Spleen (tissue), 11 donors: ENCODE results near the gene ALDH4A1. TPM values are rescaled to one million over a fixed set of nuclear protein-coding genes. Genes with fewer than 3 reads are reported as not detected.

Source experiments
- DNase-seq: peaks from one replicate; pipeline ENCODE4 v3.0.0-alpha.2; 2020
- H3K27ac ChIP-seq, 8 donors: fragments of 200-600 bp; sonication (generic) in 7 of 8; 1 replicate in 4 of 8; 2 replicates in 4 of 8; pipeline versions ENCODE4 v1.5.0 to v1.8.0; 2016 to 2021; ENCODE audit warnings: inconsistent platforms in 4 of 8, mild to moderate bottlenecking in 4 of 8, moderate library complexity in 1 of 8
- H3K27me3 ChIP-seq, 7 donors: fragments of 200-600 bp; sonication (generic) in 6 of 7; replicated peaks in 1 of 7; 1 replicate in 4 of 7; 2 replicates in 3 of 7; pipeline versions ENCODE4 v1.5.0 to v1.8.0; 2016 to 2021; ENCODE audit warnings: inconsistent platforms in 3 of 7, mild to moderate bottlenecking in 1 of 7
- H3K36me3 ChIP-seq, 6 donors: fragments of 200-600 bp; sonication (generic) in 5 of 6; 1 replicate in 4 of 6; 2 replicates in 2 of 6; pipeline versions ENCODE4 v1.5.0 to v1.8.0; 2016 to 2021; ENCODE audit warnings: inconsistent platforms in 2 of 6
- H3K4me1 ChIP-seq, 6 donors: fragments of 200-600 bp; sonication (generic) in 5 of 6; 1 replicate in 3 of 6; 2 replicates in 3 of 6; pipeline versions ENCODE4 v1.5.0 to v1.8.0; 2016 to 2021; ENCODE audit warnings: inconsistent platforms in 3 of 6
- H3K4me3 ChIP-seq, 8 donors: fragments of 200-600 bp; sonication (generic) in 7 of 8; 1 replicate in 4 of 8; 2 replicates in 4 of 8; pipeline versions ENCODE4 v1.5.0 to v1.8.0; 2016 to 2021; ENCODE audit warnings: inconsistent platforms in 4 of 8, mild to moderate bottlenecking in 4 of 8, moderate library complexity in 2 of 8
- H3K9me3 ChIP-seq, 8 donors: fragments of 200-600 bp; sonication (generic) in 7 of 8; 1 replicate in 4 of 8; 2 replicates in 4 of 8; pipeline versions ENCODE4 v1.5.0 to v1.8.0; 2016 to 2021; ENCODE audit warnings: inconsistent platforms in 4 of 8
- CTCF ChIP-seq, 11 experiments: fragments of 200-600 bp in 7 of 11; fragments of 450-650 bp in 4 of 11; sonication (generic) in 4 of 11; IDR thresholded peaks in 8 of 11; conservative IDR thresholded peaks in 3 of 11; 1 replicate in 7 of 11; 2 replicates in 4 of 11; pipeline versions ENCODE4 v1.4.0 to v1.8.0; 2016 to 2021; ENCODE audit warnings: antibody characterized with exemption in 11 of 11, inconsistent platforms in 4 of 11, mild to moderate bottlenecking in 1 of 11
- POLR2A ChIP-seq, 3 donors: fragments of 450-650 bp; IDR thresholded peaks; one replicate each; pipeline ENCODE4 v1.5.1; 2017; ENCODE audit warnings: antibody characterized with exemption in 3 of 3, mild to moderate bottlenecking in 1 of 3
- POLR2AphosphoS5 ChIP-seq, 3 donors: sonication (generic); formaldehyde crosslinking; IDR thresholded peaks; one replicate each; pipeline ENCODE4 v1.5.1; 2017; ENCODE audit warnings: antibody characterized with exemption in 3 of 3
- WGBS, 5 donors: extraction: QIAGEN DNeasy Blood & Tissue Kit in 3 of 5; methylation state at CpG; one replicate each; pipeline versions ENCODE4 v1.1.5 to v1.1.7; 2013 to 2018; 5-methylcytosine and 5-hydroxymethylcytosine counted together
- intact Hi-C: fragments of 100-400 bp; cut with DNase I; formaldehyde crosslinking; loops from one replicate; pipeline ENCODE4 v1.15.0; 2023; ENCODE audit warnings: low total_unique reads
- polyA plus RNA-seq, 3 donors: library from polyadenylated mRNA; stranded (reverse); fragments of 200-250 nt; gene quantifications; one replicate each; pipeline ENCODE4 v1.2.1, GENCODE V29; 2013
- total RNA-seq, 7 donors: library from RNA; depleted of rRNA in 3 of 7; stranded (reverse); fragments of >200 nt in 3 of 7; fragmentation: NEBNext Ultra II Directional in 4 of 7; extraction: Animal tissue kit (Norgen Biotek cat#: 25700) in 4 of 7; gene quantifications; one replicate each; pipeline versions ENCODE4 v1.1.0 to v1.2.1, GENCODE V29; 2016 to 2021
- donor health status: healthy with polysubstance abuse.
- donor health status: DM: no; HTN: no; CAD: no; lungs with moderate emphysema.
- donor health status: DM: no; HTN: no; CAD: no.
- donor health status: Bipolar disorder and iron deficiency.
- donor health status: healthy.
- donor health status: DM: no; HTN: no; CAD: no.
- donor health status: DM: yes; HTN: yes; CAD: no.

The ALDH4A1 gene
- total and polyA plus RNA-seq, 10 donors = 3.5 to 11.2 (median 8.0) TPM

DNA sequence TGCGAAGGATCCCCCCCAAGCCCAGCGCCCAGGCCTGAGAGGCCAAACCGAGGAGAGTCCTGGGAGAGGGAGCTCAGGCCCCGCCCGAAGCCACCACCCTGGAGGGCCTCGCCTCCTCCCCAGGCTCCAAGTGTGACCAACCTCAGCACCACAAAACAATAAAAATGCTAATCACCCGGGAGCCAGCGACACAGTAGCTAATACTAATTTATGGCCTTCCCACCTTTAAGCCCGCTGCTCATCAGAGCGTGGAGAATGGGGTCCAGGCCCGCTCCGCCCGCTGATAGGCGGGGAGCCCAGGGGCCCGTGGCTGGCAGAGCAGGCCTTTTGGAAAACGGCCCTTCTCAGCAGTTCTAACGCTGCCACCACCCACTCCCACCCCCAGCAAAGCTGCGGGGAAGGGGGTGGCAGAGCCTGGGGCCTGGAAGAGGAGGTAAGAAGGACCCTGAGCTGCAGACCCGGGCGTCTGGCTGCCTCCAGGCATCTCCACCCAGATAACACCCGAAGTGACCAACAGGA, 22.5 kb downstream of the ALDH4A1 start:
- no peak overlapping the region for H3K4me3 ChIP-seq
- H3K4me1 ChIP-seq = peaks cover 0 to 7% (median 0%) of the 10 kb centered on the region in 6 donors
- intact Hi-C loops = no loop called here
- H3K27me3 ChIP-seq = no peaks in the 10 kb centered on the region
- TF ChIP-seq CTCF (IDR thresholded peaks at IDR 0.05 in 8 of 11, conservative IDR thresholded peaks at IDR 0.05 in 3 of 11) (no peak), POLR2AphosphoS5 (IDR thresholded peaks at IDR 0.05) (no peak)
- peaks cover 0 to 81% (median 11%) of the 10 kb centered on the region in 6 donors for H3K36me3 ChIP-seq
- DNase-seq = no peak
- WGBS, 5 donors = 77 to 89% (median 87%) methylated on average over 18 to 21 of the region's 21 CpGs
- H3K9me3 ChIP-seq = no peaks in the 10 kb centered on the region
- H3K27ac ChIP-seq = no peak overlapping the region

DNA sequence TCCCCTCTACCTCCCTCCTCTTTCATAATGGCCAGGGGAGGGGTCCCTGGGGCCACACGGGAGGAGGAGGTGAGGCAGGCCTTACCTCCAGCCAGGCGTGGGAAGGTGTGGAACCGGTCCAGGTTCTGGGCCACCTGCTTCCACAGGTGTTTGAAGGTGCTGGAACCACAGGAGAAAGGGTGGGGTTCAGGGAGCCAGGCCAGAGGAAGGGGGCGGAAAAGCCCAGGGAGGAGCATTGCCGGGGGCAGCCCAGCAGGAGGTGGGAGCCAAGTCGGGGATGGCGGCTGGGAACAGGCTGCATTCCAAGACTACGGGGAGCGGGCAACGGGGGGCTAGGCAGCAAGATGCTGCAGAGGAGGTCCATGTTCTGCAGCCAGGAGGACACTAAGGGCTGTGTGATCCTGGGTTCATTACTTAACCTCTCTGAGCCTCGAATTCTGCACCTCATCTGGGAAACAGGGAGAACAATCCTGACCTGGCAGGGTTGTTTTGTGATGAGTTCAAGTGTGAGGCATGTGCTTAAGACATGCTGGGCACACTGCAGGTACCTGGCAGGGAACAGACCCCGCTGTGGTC, 23.1 kb downstream of the ALDH4A1 start:
- Histone ChIP-seq H3K36me3 (peaks cover 0 to 78% (median 11%) of the 10 kb centered on the region in 6 donors), H3K4me3 (no peak overlapping the region), H3K4me1 (peaks cover 0 to 7% (median 0%) of the 10 kb centered on the region in 6 donors), H3K27ac (no peak overlapping the region), H3K27me3 (no peaks in the 10 kb centered on the region), H3K9me3 (no peaks in the 10 kb centered on the region)
- TF ChIP-seq POLR2A (IDR thresholded peaks at IDR 0.05) (no peak), POLR2AphosphoS5 (IDR thresholded peaks at IDR 0.05) (no peak), CTCF (IDR thresholded peaks at IDR 0.05 in 8 of 11, conservative IDR thresholded peaks at IDR 0.05 in 3 of 11) (no peak)
- WGBS, 5 donors = 80 to 96% (median 86%) methylated on average over 11 to 12 of the region's 12 CpGs
- no peak for DNase-seq
- intact Hi-C loops = no loop called here

- DNase-seq = no peak
- WGBS, 5 donors = 83 to 91% (median 87%) methylated on average over 12 of the region's 12 CpGs
- no peak for TF ChIP-seq CTCF (IDR thresholded peaks at IDR 0.05 in 8 of 11, conservative IDR thresholded peaks at IDR 0.05 in 3 of 11)
- no peak for TF ChIP-seq POLR2A (IDR thresholded peaks at IDR 0.05)
- no peak for TF ChIP-seq POLR2AphosphoS5 (IDR thresholded peaks at IDR 0.05)
- Histone ChIP-seq H3K27ac (no peak overlapping the region), H3K36me3 (peaks cover 0 to 82% (median 11%) of the 10 kb centered on the region in 6 donors), H3K4me1 (peaks cover 0 to 7% (median 0%) of the 10 kb centered on the region in 6 donors), H3K27me3 (no peaks in the 10 kb centered on the region), H3K4me3 (no peak overlapping the region), H3K9me3 (no peaks in the 10 kb centered on the region)
- intact Hi-C loops = no loop called here
Observed at GRCh38 chr1:18878538-18879214, 23.7 kb downstream of the ALDH4A1 start.

- H3K27ac ChIP-seq = no peak overlapping the region
- H3K9me3 ChIP-seq = no peaks in the 10 kb centered on the region
- DNase-seq = no peak
- intact Hi-C loops = no loop called here
- peaks cover 0 to 7% (median 0%) of the 10 kb centered on the region in 6 donors for H3K4me1 ChIP-seq
- 91 to 96% (median 92%) methylated on average over 35 of the region's 35 CpGs for WGBS, 5 donors
- no peaks in the 10 kb centered on the region for H3K27me3 ChIP-seq
- H3K4me3 ChIP-seq = no peak overlapping the region
- TF ChIP-seq POLR2A (IDR thresholded peaks at IDR 0.05) = no peak
- TF ChIP-seq CTCF (IDR thresholded peaks at IDR 0.05 in 8 of 11, conservative IDR thresholded peaks at IDR 0.05 in 3 of 11) = no peak
- TF ChIP-seq POLR2AphosphoS5 (IDR thresholded peaks at IDR 0.05) = no peak
- H3K36me3 ChIP-seq = peaks cover 0 to 82% (median 9%) of the 10 kb centered on the region in 6 donors
Observed at GRCh38 chr1:18877282-18877681, 25.1 kb downstream of the ALDH4A1 start.
